ENCODE measurements around the gene SLIT1.
A peak's percentile ranks its signal among the peaks of the same experiment; 100 is the strongest.

The SLIT1 gene

GRCh38 chr10:97022616-97023015 is 163.1 kb downstream of the SLIT1 start:
- Histone ChIP-seq H2BK5ac (ENCODE audit: low read length) (no peak overlapping the region), H2AK5ac (ENCODE audit: low read depth, low read length) (no peak overlapping the region), H3K23ac (ENCODE audit: low read depth, low read length, poor library complexity) (no peak overlapping the region), H3K4me1 (ENCODE audit: control insufficient read depth in 2 of 2, insufficient read depth in 1 of 2, low read depth in 1 of 2, low read length in 2 of 2) (peaks cover 20 to 42% of the 10 kb centered on the region in 2 donors), H4K91ac (ENCODE audit: low read depth, low read length, poor library complexity) (no peak overlapping the region), H3K14ac (ENCODE audit: low read length) (no peak overlapping the region), H3K4me2 (ENCODE audit: insufficient read depth, low read length, poor library complexity, severe bottlenecking) (no peak overlapping the region), H2BK120ac (ENCODE audit: low read depth, low read length) (no peak overlapping the region), H3K18ac (ENCODE audit: low read length) (peak overlapping the region; percentile 15), H3K4me3 (ENCODE audit: low read length in 2 of 2) (no peak overlapping the region), H2AFZ (ENCODE audit: low read length) (no peak overlapping the region), H3K9me3 (replicated peaks in 1 of 2; ENCODE audit: control insufficient read depth in 2 of 2, insufficient read depth in 1 of 2, low read depth in 1 of 2, low read length in 2 of 2) (no peaks in the 10 kb centered on the region), H4K8ac (ENCODE audit: low read depth, low read length) (no peak overlapping the region), H3K27ac (replicated peaks; ENCODE audit: low read length) (peak overlapping the region; percentile 13), H2BK15ac (ENCODE audit: low read length) (no peak overlapping the region), H3K36me3 (replicated peaks in 1 of 2; ENCODE audit: control insufficient read depth in 2 of 2, insufficient read depth in 2 of 2, low read length in 2 of 2) (no peaks in the 10 kb centered on the region), H2BK12ac (ENCODE audit: low read length) (no peak overlapping the region), H3K79me1 (ENCODE audit: low read depth, low read length) (no peaks in the 10 kb centered on the region), H3K27me3 (ENCODE audit: control insufficient read depth in 3 of 3, insufficient read depth in 3 of 3, low read depth in 1 of 3, low read length in 3 of 3) (peaks cover 0 to 6% (median 0%) of the 10 kb centered on the region in 3 experiments), H3K4ac (ENCODE audit: low read length) (no peak overlapping the region), H3K9ac (ENCODE audit: low read depth, low read length, poor library complexity) (no peak overlapping the region)
- WGBS, 2 donors (ENCODE audit: extremely low coverage in 2 of 2, insufficient read length in 2 of 2, insufficient replicate concordance in 1 of 2): no CpG with 5 or more reads among the region's 7 CpGs
- DNase-seq (ENCODE audit: low spot score): no peak

DNA sequence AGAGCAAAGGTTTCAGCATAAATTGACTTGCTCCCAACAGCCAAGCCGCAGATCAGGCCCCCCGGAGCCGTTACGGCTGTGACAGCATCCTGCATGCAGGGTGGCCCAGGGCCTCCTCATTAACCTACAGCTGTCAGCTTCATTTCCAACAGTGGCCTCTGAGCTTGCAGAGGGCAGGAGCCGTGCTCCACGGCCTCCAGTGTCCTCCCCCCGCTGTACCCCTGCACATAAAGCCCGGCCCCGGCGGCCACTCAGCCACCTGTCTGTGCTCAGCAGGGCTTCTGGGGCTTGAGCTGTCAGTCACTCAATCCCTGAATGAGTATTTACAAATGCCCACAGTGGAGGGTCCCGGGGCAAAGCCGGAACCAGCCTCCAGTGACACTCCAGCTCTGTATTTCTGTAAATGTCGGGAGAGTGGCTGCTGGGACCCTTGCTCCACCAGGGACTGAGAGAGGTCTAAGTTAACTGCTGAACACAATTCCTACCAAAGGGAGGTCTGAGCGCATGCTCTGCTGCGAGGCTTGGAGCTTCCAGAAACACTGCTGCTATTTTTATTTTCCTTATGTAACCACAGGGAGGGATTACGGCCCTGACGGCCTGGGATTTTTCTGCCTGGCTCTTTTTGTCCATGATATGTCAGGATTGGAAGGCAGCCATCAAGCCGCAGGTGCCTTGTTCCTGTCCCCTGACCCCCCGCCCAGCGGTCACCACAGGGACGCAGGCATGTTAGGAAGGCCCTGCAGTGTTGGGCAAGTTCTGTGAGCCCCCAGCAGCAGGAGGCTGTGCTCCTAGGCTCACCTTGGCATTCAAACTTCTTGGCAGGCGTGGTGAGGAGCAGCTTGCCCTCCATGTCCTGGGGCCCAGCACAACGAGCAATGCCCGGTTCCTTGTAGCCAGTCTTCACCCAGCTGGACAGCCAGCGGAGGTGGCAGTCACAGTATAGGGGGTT is 165.0 kb downstream of the SLIT1 start:
- Histone ChIP-seq H2BK15ac (ENCODE audit: low read length) (peak overlapping the region; percentile 13), H2BK5ac (ENCODE audit: low read length) (no peak overlapping the region), H3K36me3 (replicated peaks in 1 of 2; ENCODE audit: control insufficient read depth in 2 of 2, insufficient read depth in 2 of 2, low read length in 2 of 2) (no peaks in the 10 kb centered on the region), H3K18ac (ENCODE audit: low read length) (peak overlapping the region; percentile 86), H3K9me3 (replicated peaks in 1 of 2; ENCODE audit: control insufficient read depth in 2 of 2, insufficient read depth in 1 of 2, low read depth in 1 of 2, low read length in 2 of 2) (no peaks in the 10 kb centered on the region), H2AK5ac (ENCODE audit: low read depth, low read length) (peak overlapping the region; percentile 38), H3K27me3 (ENCODE audit: control insufficient read depth in 3 of 3, insufficient read depth in 3 of 3, low read depth in 1 of 3, low read length in 3 of 3) (peaks cover 0 to 6% (median 0%) of the 10 kb centered on the region in 3 experiments), H3K23ac (ENCODE audit: low read depth, low read length, poor library complexity) (no peak overlapping the region), H3K9ac (ENCODE audit: low read depth, low read length, poor library complexity) (peak overlapping the region; percentile 24), H2BK12ac (ENCODE audit: low read length) (peak overlapping the region; percentile 64), H3K27ac (replicated peaks; ENCODE audit: low read length) (peak overlapping the region; percentile 44), H3K4me3 (ENCODE audit: low read length in 2 of 2) (no peak overlapping the region), H3K14ac (ENCODE audit: low read length) (peak overlapping the region; percentile 77), H3K4ac (ENCODE audit: low read length) (no peak overlapping the region), H2BK120ac (ENCODE audit: low read depth, low read length) (no peak overlapping the region), H3K4me2 (ENCODE audit: insufficient read depth, low read length, poor library complexity, severe bottlenecking) (no peak overlapping the region), H4K91ac (ENCODE audit: low read depth, low read length, poor library complexity) (no peak overlapping the region), H4K8ac (ENCODE audit: low read depth, low read length) (no peak overlapping the region), H3K4me1 (ENCODE audit: control insufficient read depth in 2 of 2, insufficient read depth in 1 of 2, low read depth in 1 of 2, low read length in 2 of 2) (peaks cover 27 to 52% of the 10 kb centered on the region in 2 donors), H2AFZ (ENCODE audit: low read length) (peak overlapping the region; percentile 38), H3K79me1 (ENCODE audit: low read depth, low read length) (no peaks in the 10 kb centered on the region)
- DNase-seq (ENCODE audit: low spot score): peak; percentile 65
- WGBS, 2 donors (ENCODE audit: extremely low coverage in 2 of 2, insufficient read length in 2 of 2, insufficient replicate concordance in 1 of 2): no CpG with 5 or more reads among the region's 25 CpGs

DNA sequence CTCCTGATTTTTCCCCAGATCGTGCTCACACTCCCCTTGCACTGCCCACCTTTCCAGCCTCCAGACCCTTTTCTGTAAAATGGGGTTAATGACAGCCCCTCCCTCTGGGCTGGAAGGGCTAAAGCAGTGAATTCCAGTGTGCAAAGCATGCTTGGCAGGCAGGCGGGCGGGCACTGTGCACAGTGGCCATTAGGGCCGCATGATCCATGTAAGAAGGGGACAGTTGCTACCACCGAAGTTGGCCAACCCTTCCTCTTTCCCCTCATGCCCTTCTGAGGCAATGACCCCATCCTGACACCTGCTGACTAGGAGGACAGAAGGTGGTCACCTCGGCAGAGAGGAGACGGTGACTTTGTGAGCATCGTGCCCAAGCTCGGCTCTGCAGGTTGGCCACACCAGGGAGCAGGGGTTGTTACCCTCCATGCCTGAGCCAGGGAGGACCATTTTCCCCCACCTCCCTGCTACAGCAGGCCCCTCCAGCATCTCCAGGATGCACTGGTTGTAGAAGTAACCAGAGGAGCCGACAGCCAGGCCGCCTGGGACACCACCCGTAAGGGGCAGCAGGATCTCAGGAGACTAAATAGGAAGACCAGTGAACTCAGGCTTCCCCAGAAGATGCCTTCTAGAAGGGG is 166.4 kb downstream of the SLIT1 start:
- Histone ChIP-seq H3K9me3 (replicated peaks in 1 of 2; ENCODE audit: control insufficient read depth in 2 of 2, insufficient read depth in 1 of 2, low read depth in 1 of 2, low read length in 2 of 2) (no peaks in the 10 kb centered on the region), H3K18ac (ENCODE audit: low read length) (peak overlapping the region; percentile 84), H2AFZ (ENCODE audit: low read length) (no peak overlapping the region), H3K27me3 (ENCODE audit: control insufficient read depth in 3 of 3, insufficient read depth in 3 of 3, low read depth in 1 of 3, low read length in 3 of 3) (peaks cover 0 to 6% (median 0%) of the 10 kb centered on the region in 3 experiments), H3K14ac (ENCODE audit: low read length) (no peak overlapping the region), H2BK120ac (ENCODE audit: low read depth, low read length) (no peak overlapping the region), H2BK15ac (ENCODE audit: low read length) (peak overlapping the region; percentile 81), H3K4me3 (ENCODE audit: low read length in 2 of 2) (no peak overlapping the region), H4K8ac (ENCODE audit: low read depth, low read length) (no peak overlapping the region), H4K91ac (ENCODE audit: low read depth, low read length, poor library complexity) (peak overlapping the region; percentile 33), H3K23ac (ENCODE audit: low read depth, low read length, poor library complexity) (peak overlapping the region; percentile 31), H2AK5ac (ENCODE audit: low read depth, low read length) (peak overlapping the region; percentile 80), H2BK12ac (ENCODE audit: low read length) (peak overlapping the region; percentile 51), H3K9ac (ENCODE audit: low read depth, low read length, poor library complexity) (no peak overlapping the region), H3K36me3 (replicated peaks in 1 of 2; ENCODE audit: control insufficient read depth in 2 of 2, insufficient read depth in 2 of 2, low read length in 2 of 2) (no peaks in the 10 kb centered on the region), H3K4me1 (ENCODE audit: control insufficient read depth in 2 of 2, insufficient read depth in 1 of 2, low read depth in 1 of 2, low read length in 2 of 2) (peaks cover 27 to 51% of the 10 kb centered on the region in 2 donors), H3K4ac (ENCODE audit: low read length) (peak overlapping the region; percentile 40), H2BK5ac (ENCODE audit: low read length) (peak overlapping the region; percentile 44), H3K4me2 (ENCODE audit: insufficient read depth, low read length, poor library complexity, severe bottlenecking) (no peak overlapping the region), H3K79me1 (ENCODE audit: low read depth, low read length) (no peaks in the 10 kb centered on the region), H3K27ac (replicated peaks; ENCODE audit: low read length) (no peak overlapping the region)
- no CpG with 5 or more reads among the region's 12 CpGs for WGBS, 2 donors (ENCODE audit: extremely low coverage in 2 of 2, insufficient read length in 2 of 2, insufficient replicate concordance in 1 of 2)
- no peak for DNase-seq (ENCODE audit: low spot score)
